Endothelial cell of umbilical vein (primary cell): ENCODE measurements around the gene PRDM11. TPM values are rescaled to one million over a fixed set of nuclear protein-coding genes. Genes with fewer than 3 reads are reported as not detected.

Source experiments
- BruUV-seq: library from RNA; stranded (reverse); fragments of 400-500 nt; replicated peaks from 2 replicates; lab custom pipeline; 2021; lab: Mats Ljungman, UMichigan
- CTCF ChIA-PET: fragments of 300-600, 350-600 bp; sonication (Branson Sonifier 250); formaldehyde crosslinking; loops from one replicate; lab custom pipeline; 2021; ENCODE audit warnings: antibody characterized with exemption, inconsistent platforms; lab: Charles Lee
- POLR2A ChIA-PET: fragments of 300-600, 350-600 bp; sonication (Branson Sonifier 250); formaldehyde crosslinking; loops from one replicate; lab custom pipeline; 2021; ENCODE audit warnings: antibody characterized with exemption, inconsistent platforms; lab: Charles Lee
- DNase-seq: peaks from one replicate; pipeline ENCODE4 v3.0.0-alpha.2; 2011; ENCODE audit warnings: low read depth, low spot score
- FAIRE-seq: peaks from 2 replicates; lab custom pipeline; 2011; peaks lifted over from hg19 to GRCh38; lab: Jason Lieb, UNC
- H2AFZ ChIP-seq: 2 replicates; pipeline ENCODE4 v1.6.0; 2012; ENCODE audit warnings: low read depth, low read length, control low read depth, inconsistent platforms
- H3K27ac ChIP-seq: 2 replicates; pipeline ENCODE4 v1.5.1; 2011; ENCODE audit warnings: low read depth, mild to moderate bottlenecking, control low read depth, low read length, moderate library complexity; ENCODE audit not compliant: insufficient read depth
- H3K27me3 ChIP-seq, 2 experiments: 2 replicates each; pipeline versions ENCODE4 v1.6.0 to v1.6.1; 2011; ENCODE audit warnings: low read length in 2 of 2, mixed read lengths in 1 of 2; ENCODE audit not compliant: control insufficient read depth in 2 of 2, insufficient read depth in 2 of 2
- H3K36me3 ChIP-seq, 2 experiments: 2 replicates in 1 of 2; 3 replicates in 1 of 2; pipeline ENCODE4 v1.5.1; 2011; ENCODE audit warnings: low read length in 2 of 2, mild to moderate bottlenecking in 1 of 2, moderate library complexity in 1 of 2; ENCODE audit not compliant: control insufficient read depth in 2 of 2, insufficient read depth in 2 of 2; ENCODE audit errors: extremely low read depth in 1 of 2
- H3K4me1 ChIP-seq: 3 replicates; pipeline ENCODE4 v1.5.1; 2011; ENCODE audit warnings: mild to moderate bottlenecking, low read length; ENCODE audit not compliant: control insufficient read depth, insufficient read depth; ENCODE audit errors: extremely low read depth
- H3K4me2 ChIP-seq: 2 replicates; pipeline ENCODE4 v1.6.1; 2011; ENCODE audit warnings: low read length, control low read depth, mixed read lengths; ENCODE audit not compliant: insufficient read depth
- H3K4me3 ChIP-seq, 3 experiments: fragments of 200-600 bp in 1 of 3; sonication (generic), shearing (Covaris generic) in 1 of 3; replicated peaks in 1 of 3; 2 replicates each; pipeline ENCODE4 v1.5.1; 2011 to 2016; ENCODE audit warnings: control low read depth in 3 of 3, low read length in 3 of 3, mild to moderate bottlenecking in 2 of 3, inconsistent platforms in 1 of 3, low read depth in 1 of 3, moderate library complexity in 1 of 3; ENCODE audit not compliant: insufficient read depth in 1 of 3
- H3K79me2 ChIP-seq: 2 replicates; pipeline ENCODE4 v1.6.0; 2012; ENCODE audit warnings: low read length, inconsistent platforms; ENCODE audit not compliant: control insufficient read depth, insufficient read depth
- H3K9ac ChIP-seq: replicated peaks from 2 replicates; pipeline ENCODE3; 2011; ENCODE audit warnings: low read length, control low read depth; ENCODE audit not compliant: insufficient read depth; ENCODE audit errors: extremely low read depth
- H3K9me1 ChIP-seq: replicated peaks from 3 replicates; pipeline ENCODE4 v1.6.0; 2011; ENCODE audit warnings: mild to moderate bottlenecking, low read length; ENCODE audit not compliant: control insufficient read depth, insufficient read depth; ENCODE audit errors: extremely low read depth
- H3K9me3 ChIP-seq: replicated peaks from 2 replicates; pipeline ENCODE4 v1.5.1; 2012; ENCODE audit warnings: low read length, inconsistent platforms; ENCODE audit not compliant: control insufficient read depth, insufficient read depth
- H4K20me1 ChIP-seq: replicated peaks from 2 replicates; pipeline ENCODE3; 2011; ENCODE audit warnings: mild to moderate bottlenecking, low read length; ENCODE audit not compliant: control insufficient read depth, insufficient read depth; ENCODE audit errors: extremely low read depth
- EZH2 ChIP-seq: IDR thresholded peaks from 2 replicates; pipeline ENCODE4 v1.6.1; 2012; ENCODE audit warnings: borderline replicate concordance, low read depth, mild to moderate bottlenecking, moderate library complexity, low read length, inconsistent platforms; ENCODE audit not compliant: severe bottlenecking
- FOS ChIP-seq: IDR thresholded peaks from 2 replicates; pipeline ENCODE4 v1.6.1; 2011; ENCODE audit warnings: mild to moderate bottlenecking, low read length, moderate library complexity, borderline replicate concordance; ENCODE audit not compliant: insufficient read depth
- GATA2 ChIP-seq: IDR thresholded peaks from 2 replicates; pipeline ENCODE4 v1.7.0; 2011; ENCODE audit warnings: low read depth, mild to moderate bottlenecking, moderate library complexity, mixed read lengths, low read length; ENCODE audit not compliant: insufficient read length, insufficient read depth
- JUN ChIP-seq: IDR thresholded peaks from 2 replicates; pipeline ENCODE4 v1.6.1; 2011; ENCODE audit warnings: borderline replicate concordance, low read depth; ENCODE audit not compliant: insufficient read length, insufficient read depth
- MYC ChIP-seq: IDR thresholded peaks from one replicate; pipeline ENCODE4 v1.6.1; 2011; ENCODE audit warnings: mild to moderate bottlenecking, low read depth, low read length
- POLR2A ChIP-seq: IDR thresholded peaks from 2 replicates; pipeline ENCODE4 v1.6.1; 2012; ENCODE audit warnings: low read depth, mild to moderate bottlenecking, control low read depth, low read length
- POLR2AphosphoS5 ChIP-seq: IDR thresholded peaks from 2 replicates; pipeline ENCODE4 v1.6.1; 2012; ENCODE audit warnings: low read depth, mild to moderate bottlenecking, control low read depth, low read length, moderate library complexity; ENCODE audit not compliant: insufficient read depth
- dilution Hi-C: fragments of 300-500 bp; cut with MboI; formaldehyde crosslinking; loops from one replicate; pipeline ENCODE4 v1.15.0; 2019; ENCODE audit warnings: low sequenced_read_pairs; ENCODE audit not compliant: extremely low pct_ligation_motif_present
- intact Hi-C: fragments of 100-400 bp; cut with micrococcal nuclease; formaldehyde crosslinking; loops from one replicate; pipeline ENCODE4 v1.10.0; 2022
- polyA plus RNA-seq, 4 experiments: library from polyadenylated mRNA; depleted of rRNA in 3 of 4; stranded (reverse) in 3 of 4; unstranded in 1 of 4; fragments of >200 nt; gene quantifications; 2 replicates each; pipeline versions ENCODE4 v1.2.1 to v1.2.3, GENCODE V29; 2011 to 2012; ENCODE audit warnings: missing spikeins in 1 of 4
- total RNA-seq: library from RNA; stranded (reverse); gene quantifications from 2 replicates; pipeline ENCODE4 v1.2.3, GENCODE V29; 2021
- TF ChIP-seq, protein P1 (sequence below): IDR thresholded peaks from 2 replicates; pipeline ENCODE4 v1.6.1; 2011; ENCODE audit not compliant: insufficient read depth, insufficient read length
- TF ChIP-seq, protein P2 (sequence below), 2 donors: IDR thresholded peaks; 1 replicate in 1 of 2; 2 replicates in 1 of 2; pipeline ENCODE4 v1.5.1; 2011; ENCODE audit warnings: low read length in 2 of 2, mild to moderate bottlenecking in 2 of 2, moderate library complexity in 2 of 2, control low read depth in 1 of 2, inconsistent platforms in 1 of 2, low read depth in 1 of 2; ENCODE audit not compliant: insufficient read depth in 1 of 2; ENCODE audit errors: extremely low read depth in 1 of 2

The PRDM11 gene
- total and polyA plus RNA-seq, 2 donors (not counting 3 experiments of a cell fraction or from before 2014, with no cell fraction given) = 6.9 to 14.1 TPM

DNA sequence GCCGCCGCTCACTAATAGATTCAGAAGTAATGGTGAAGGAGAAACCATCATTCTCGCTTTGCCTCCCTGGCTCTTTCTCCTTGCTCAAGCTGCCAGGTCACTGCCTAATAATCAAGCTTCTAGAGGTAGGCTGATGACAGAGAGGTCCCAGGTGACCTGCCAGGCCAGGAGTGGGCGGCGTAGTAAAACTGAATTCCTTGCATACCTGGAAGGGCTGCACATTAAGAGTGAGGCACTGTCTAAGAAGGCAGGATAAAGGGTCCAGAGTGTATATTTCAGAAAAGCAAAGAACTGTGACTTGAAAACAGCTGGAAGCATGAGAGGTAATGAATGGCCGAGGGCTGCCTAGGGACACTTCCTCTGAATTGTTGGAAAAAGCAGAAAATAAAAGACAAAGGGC, 135.6 kb downstream of the PRDM11 start:
- Histone ChIP-seq H3K27me3 (peaks cover 27 to 33% of the 10 kb centered on the region in 2 experiments), H2AFZ (no peak overlapping the region), H3K9ac (no peak overlapping the region), H3K9me1 (no peaks in the 10 kb centered on the region), H3K9me3 (no peaks in the 10 kb centered on the region), H3K27ac (no peak overlapping the region), H3K4me1 (no peaks in the 10 kb centered on the region), H3K36me3 (no peaks in the 10 kb centered on the region), H3K79me2 (no peaks in the 10 kb centered on the region), H3K4me2 (no peak overlapping the region), H4K20me1 (no peaks in the 10 kb centered on the region), H3K4me3 (no peak overlapping the region)
- DNase-seq = no peak
- TF ChIP-seq, protein P1, sequence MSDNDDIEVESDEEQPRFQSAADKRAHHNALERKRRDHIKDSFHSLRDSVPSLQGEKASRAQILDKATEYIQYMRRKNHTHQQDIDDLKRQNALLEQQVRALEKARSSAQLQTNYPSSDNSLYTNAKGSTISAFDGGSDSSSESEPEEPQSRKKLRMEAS = no peak
- TF ChIP-seq MYC (no peak), GATA2 (no peak), FOS (no peak), POLR2AphosphoS5 (no peak), POLR2A (no peak), JUN (no peak), EZH2 (no peak)
- TF ChIP-seq, protein P2, sequence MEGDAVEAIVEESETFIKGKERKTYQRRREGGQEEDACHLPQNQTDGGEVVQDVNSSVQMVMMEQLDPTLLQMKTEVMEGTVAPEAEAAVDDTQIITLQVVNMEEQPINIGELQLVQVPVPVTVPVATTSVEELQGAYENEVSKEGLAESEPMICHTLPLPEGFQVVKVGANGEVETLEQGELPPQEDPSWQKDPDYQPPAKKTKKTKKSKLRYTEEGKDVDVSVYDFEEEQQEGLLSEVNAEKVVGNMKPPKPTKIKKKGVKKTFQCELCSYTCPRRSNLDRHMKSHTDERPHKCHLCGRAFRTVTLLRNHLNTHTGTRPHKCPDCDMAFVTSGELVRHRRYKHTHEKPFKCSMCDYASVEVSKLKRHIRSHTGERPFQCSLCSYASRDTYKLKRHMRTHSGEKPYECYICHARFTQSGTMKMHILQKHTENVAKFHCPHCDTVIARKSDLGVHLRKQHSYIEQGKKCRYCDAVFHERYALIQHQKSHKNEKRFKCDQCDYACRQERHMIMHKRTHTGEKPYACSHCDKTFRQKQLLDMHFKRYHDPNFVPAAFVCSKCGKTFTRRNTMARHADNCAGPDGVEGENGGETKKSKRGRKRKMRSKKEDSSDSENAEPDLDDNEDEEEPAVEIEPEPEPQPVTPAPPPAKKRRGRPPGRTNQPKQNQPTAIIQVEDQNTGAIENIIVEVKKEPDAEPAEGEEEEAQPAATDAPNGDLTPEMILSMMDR (IDR thresholded peaks at IDR 0.05; ENCODE audit: extremely low read depth in 1 of 2, insufficient read depth in 1 of 2, low read depth in 1 of 2, low read length in 2 of 2) = no peak
- dilution Hi-C loops (no loop called here), intact Hi-C loops (no loop called here)
- no TSS peak for BruUV-seq
- ChIA-PET POLR2A (no interaction called here), CTCF (interaction anchor here (0.8 to 0.9 kb wide), 2 partner anchors 49 to 172 kb away, joined by 3 read pairs; no protein-coding TSS in a partner anchor)
- no peak for FAIRE-seq

Other genes with a start within 250 kb of the PRDM11 start
- 78.2 and 79.4 TPM in 2 replicates for gene TP53I11, start 195.8 kb upstream of the PRDM11 start, total RNA-seq
- gene TP53I11, start 195.8 kb upstream of the PRDM11 start, polyA plus RNA-seq = 29.6 and 31.5 TPM in 2 replicates
- gene SYT13, start 139.7 kb downstream of the PRDM11 start, total RNA-seq = not detected in 2 replicates
- not detected in 2 replicates for gene SYT13, start 139.7 kb downstream of the PRDM11 start, polyA plus RNA-seq